ENCODE data around the gene ANKRD45.
"Not testable (repeated sequence)": the region's sequence is repeated elsewhere in the genome, so short reads cannot be mapped to it uniquely, and the experiment has no call there.

ANKRD45 gene

DNA sequence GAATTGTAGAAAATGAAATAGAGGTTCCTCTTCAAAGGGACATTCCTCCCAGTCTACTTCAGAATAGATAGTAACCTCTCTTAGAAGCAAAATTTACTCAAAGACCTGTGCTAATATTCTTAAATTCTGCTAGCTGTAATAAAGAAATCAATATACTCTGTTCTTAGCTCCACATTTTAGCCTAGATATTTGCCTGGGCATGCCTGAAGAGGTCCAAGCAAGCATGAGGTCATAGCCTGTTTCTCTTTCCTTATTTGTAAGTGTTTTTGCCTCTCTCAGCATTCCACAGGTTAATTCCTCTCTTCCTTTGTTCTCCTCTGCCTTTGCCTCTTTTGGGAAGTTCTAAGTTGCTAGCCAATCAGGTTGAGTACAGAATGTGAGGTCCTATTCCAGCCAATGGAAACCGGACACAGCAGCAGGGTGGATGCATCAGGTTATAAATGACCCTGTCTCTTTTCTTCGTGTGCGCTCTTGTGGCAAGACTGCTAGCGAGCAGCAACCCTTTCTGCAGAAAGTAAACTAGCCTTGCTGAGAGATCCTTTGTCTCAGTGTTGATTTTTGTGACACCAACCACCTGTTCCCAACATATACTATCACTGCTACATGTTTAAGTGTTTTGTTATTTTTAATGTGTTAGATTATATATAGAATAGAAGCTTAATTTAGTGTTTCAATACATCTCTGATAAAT, 27.1 kb downstream of the ANKRD45 start:
- not testable (repeated sequence) for DNase-seq (ENCODE audit: low read depth)

DNA sequence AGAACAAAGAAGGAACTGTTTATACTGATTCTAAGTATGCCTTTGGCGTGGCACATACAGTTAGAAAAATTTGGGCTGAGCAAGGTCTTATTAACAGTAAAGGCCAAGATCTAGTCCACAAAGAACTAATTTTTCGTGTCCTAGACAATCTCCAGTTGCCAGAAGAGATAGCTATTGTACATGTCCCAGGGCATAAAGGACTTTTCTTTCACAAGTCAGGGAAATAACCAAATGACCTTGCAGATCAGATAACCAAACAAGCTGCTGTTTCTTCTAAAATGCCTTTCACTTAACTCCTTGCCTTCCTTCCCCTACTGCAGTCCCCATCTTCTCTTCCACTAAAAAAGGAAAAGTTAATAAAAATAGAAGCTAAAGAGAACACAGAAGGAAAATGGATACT, 30.5 kb downstream of the ANKRD45 start:
- no peak for DNase-seq (ENCODE audit: low read depth)

- no peak for DNase-seq (ENCODE audit: low read depth)
Measured at GRCh38 chr1:173638043-173639021, 31.3 kb downstream of the ANKRD45 start.

DNA sequence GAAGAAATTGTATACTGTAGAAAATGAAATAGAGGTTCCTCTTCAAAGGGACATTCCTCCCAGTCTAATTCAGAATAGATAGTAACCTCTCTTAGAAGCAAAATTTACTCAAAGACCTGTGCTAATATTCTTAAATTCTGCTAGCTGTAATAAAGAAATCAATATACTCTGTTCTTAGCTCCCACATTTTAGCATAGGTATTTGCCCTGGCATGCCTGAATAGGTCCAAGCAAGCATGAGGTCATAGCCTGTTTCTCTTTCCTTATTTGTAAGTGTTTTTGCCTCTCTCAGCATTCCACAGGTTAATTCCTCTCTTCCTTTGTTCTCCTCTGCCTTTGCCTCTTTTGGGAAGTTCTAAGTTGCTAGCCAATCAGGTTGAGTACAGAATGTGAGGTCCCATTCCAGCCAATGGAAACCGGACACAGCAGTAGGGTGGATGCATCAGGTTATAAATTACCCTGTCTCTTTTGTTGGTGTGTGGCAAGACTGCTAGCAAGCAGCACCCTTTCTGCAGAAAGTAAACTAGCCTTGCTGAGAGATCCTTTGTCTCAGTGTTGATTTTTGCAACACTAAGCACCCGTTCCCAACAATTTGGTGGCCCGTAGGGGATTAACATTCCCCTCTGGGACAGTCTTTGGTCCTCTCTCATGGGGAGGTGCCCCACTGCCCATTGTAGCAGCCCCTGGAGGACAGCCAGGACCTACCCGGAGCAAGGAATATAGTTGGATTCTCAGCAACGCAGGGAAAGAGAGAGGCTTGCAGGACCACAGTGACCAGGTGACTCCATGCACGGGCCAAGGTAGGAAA, 32.2 kb downstream of the ANKRD45 start:
- DNase-seq (ENCODE audit: low read depth), result not testable (repeated sequence)

GRCh38 chr1:173635116-173635515, 34.5 kb downstream of the ANKRD45 start, which contains the start of gene TEX50:
Gene TEX50, plus strand, starts transcription at chr1:173635338. Its CDS starts 184 bp downstream, at chr1:173635522.
- no peak for DNase-seq (ENCODE audit: low read depth)

- DNase-seq (ENCODE audit: low read depth), result no peak
Measured at GRCh38 chr1:173628888-173629287, 40.8 kb downstream of the ANKRD45 start.

DNA sequence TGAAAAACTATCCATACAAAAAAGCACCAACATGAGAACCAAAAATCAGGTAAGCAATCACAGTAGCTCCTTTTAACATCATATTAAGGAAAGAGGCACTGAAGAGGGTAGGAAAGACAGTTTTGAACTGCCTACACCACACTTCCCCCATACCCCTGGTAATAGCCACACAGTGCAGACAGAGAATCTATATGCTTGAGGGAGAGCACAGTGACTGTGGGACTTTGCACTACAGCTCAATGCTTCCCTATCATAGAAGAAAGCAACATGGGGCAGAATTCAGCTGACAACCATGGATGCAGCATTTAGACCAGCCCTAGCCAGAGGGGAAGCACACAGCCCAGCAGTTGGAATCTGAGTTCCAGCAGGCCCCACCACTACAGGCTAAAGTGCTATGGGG, 42.4 kb downstream of the ANKRD45 start:
- DNase-seq (ENCODE audit: low read depth), result no peak

DNA sequence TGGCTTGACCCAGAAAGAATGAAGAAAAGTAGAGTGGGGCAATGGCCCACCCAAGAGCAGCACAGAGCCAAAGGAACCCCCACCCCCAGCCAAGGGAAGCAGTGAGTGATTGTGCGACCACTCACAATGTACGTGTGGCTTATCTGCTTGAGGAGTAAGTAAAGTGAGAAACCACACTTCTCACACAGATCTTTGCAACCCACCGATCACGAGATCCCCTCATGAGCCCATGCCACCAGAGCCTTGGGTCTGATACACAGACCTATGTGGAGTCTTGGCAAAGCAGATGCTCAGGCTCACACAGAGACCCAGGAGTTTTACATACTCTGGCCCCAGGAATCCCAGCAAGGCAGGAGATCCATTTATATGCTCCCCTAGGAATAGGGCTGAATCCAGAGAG, 52.8 kb downstream of the ANKRD45 start:
- no peak for DNase-seq (ENCODE audit: low read depth)

DNA sequence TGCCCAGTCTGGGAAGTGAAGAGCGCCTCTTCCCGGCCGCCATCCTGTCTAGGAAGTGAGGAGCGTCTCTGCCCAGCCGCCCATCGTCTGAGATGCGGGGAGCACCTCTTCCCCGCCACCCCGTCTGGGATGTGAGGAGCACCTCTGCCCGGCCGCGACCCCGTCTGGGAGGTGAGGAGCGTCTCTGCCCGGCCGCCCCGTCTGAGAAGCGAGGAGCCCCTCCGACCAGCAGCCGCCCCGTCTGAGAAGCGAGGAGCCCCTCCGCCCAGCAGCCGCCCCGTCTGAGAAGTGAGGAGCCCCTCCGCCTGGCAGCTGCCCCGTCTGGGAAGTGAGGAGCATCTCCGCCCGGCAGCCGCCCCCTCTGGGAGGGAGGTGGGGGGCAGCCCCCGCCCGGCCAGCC, 56.6 kb downstream of the ANKRD45 start:
- not testable (repeated sequence) for DNase-seq (ENCODE audit: low read depth)

- no peak for DNase-seq (ENCODE audit: low read depth)
Measured at GRCh38 chr1:173608503-173609216, 61.0 kb downstream of the ANKRD45 start.

- no peak for DNase-seq (ENCODE audit: low read depth)
Measured at GRCh38 chr1:173603056-173603591, 66.5 kb downstream of the ANKRD45 start, which contains the start of gene SLC9C2. Gene SLC9C2, minus strand, starts transcription at chr1:173603072. Its CDS starts 1,296 bp downstream, at chr1:173601776.

DNA sequence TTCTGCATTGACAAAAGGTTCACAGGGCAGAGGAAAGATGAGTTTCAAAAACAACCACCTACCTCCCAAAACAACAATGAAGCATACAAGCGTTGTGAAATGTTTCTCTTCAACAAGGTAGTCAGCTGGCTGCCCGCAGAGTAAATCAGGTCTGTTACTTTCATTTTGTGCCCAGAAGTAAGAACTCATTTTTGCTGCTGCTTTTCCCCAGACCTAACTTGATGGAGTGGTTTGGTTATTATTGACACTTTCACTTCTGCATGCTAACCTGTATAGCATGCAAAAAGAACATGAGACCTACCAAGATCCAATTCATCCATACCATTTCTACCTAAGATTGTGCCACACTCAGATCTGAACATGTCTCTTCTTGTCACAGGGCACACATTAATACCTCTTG, 68.1 kb downstream of the ANKRD45 start:
- DNase-seq (ENCODE audit: low read depth), result no peak

DNA sequence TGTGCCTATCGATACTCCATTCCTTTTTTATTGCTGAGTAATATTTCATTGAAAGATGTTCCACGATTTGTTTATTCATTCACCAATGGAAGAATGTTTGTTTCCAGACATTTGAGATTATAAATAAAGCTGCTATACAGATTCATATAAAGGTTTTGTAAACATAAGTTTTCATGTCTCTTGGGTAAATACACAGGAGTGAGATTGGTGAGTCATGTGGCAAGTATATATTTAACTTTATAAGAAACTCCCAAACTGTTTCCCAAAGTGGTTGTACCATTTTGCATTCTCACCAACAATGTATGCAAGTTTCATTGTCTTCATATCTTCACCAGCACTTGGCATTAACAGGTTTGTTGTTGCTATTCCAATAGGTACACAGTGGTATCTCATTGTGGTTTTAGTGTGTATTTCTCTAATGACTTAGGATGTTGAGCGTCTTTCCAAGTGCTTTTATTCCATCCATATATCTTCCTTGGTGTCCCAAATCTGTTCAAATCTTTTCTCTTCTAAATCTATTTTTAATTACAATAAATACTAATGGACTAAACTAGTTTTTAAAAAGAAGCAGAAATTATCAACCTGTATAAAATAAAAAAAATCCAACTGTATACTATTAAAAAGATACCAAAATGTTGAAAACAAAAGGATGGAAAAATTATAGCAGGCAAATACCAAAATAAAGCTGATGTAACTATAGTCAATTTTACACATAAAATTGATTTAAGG, 73.4 kb downstream of the ANKRD45 start:
- DNase-seq (ENCODE audit: low read depth), result no peak

DNA sequence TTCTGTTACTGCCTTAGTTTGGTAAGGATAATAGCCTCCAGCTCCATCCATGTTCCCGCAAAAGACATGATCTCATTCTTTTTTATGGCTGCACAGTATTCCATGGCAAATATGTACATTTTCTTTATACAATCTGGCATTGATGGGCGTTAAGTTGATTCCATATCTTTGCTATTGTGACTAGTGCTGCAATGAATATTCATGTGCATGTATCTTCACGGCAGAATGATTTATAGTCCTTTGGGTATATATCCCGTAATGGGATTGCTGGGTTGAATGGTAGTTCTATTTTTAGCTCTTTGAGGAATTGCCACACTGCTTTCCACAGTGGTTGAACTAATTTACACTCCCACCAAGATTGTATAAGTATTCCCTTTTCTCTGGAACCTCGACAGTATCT, 78.5 kb downstream of the ANKRD45 start:
- DNase-seq (ENCODE audit: low read depth), result not testable (repeated sequence)

- no peak for DNase-seq (ENCODE audit: low read depth)
Measured at GRCh38 chr1:173590557-173590956, 79.1 kb downstream of the ANKRD45 start.

DNA sequence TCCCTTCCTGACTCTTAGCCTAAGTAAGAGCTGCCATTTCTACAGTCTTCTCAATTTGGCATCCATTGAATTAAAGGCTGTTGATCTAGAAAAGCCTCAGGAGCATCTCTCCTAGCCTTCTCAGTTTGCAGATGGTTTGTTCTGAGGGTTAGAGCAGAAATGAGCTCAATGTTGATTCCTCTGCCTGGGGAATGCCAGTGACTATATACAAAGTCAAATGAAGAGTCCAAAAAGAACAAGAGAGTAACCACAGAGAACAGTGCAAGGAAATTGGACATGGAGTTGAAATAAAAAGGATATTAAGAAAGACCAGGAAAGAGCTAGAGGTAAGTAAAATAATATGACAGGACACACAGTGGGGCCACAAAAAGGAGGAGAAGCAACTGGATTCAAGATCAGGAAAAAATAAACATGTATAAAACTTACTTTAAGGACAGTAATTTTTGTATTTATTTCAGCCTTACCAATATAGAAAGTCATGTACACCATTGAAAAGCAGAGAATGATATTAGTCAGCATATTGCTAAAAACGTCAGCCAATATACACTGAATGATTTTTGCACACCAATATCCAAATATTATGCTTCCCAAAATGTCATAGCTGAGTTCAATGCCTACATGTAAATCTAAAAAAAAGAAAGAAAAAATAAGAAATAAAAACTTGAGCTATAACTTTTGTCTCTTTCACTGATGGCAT, 88.1 kb downstream of the ANKRD45 start:
- DNase-seq (ENCODE audit: low read depth), result no peak

DNA sequence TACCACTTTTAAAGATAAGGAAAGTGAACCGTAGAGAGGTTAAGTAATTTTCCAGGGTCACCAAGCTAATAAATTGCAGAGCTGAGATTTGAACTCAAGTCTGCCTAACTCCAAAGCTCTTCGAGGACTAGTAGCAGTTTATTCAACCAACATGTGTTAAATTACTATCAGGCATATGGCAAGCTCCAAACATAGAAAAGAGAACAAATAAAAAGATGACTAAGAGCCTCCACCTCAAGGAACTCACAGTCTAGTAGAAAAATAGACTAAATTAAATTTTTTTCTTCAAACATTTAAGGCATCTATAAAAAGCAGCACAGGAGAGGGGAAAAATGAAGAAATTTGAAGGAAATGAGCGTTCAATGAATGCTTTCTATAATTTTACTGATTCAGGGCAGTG, 89.0 kb downstream of the ANKRD45 start:
- DNase-seq (ENCODE audit: low read depth), result no peak

DNA sequence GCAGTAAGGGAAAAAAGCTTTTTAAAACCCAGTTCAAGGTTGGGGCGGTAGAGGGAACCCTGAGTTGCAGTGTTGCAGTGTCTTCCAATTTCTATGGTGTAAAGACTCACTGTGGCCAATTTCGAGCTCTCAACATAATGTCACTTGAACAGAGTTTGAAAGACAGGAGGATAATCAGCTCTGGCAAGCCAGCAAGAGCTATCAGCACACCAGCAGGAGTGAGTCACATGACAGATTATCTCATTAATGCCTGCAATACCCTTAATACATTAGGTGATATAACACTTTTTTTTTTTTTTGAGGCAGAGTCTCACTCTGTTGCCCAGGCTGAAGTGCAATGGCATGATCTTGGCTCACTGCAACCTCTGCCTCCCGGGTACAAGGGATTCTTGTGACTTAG, 89.6 kb downstream of the ANKRD45 start:
- DNase-seq (ENCODE audit: low read depth), result no peak

DNA sequence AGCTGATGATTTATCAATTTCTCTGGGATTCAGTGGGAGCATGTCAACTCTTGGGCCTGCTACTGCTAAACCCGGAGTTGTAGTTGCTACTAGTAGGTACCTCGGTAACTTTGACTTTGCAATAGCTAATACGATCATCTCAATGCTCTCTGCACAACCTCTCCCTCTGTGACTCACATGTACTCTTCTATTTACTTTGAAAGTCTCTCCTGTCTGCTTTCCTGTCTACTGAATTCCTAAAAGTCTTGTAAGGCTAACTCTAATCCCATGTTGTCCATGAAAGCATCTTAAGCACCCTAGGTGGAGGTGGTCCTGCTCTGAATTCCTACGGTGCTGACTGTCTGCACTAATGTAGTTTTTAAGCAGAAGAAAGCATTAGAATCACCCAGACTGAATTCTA, 96.1 kb downstream of the ANKRD45 start:
- no peak for DNase-seq (ENCODE audit: low read depth)

Measured in stimulated activated CD8-positive, alpha-beta memory T cell treated with anti-CD3 and anti-CD28 coated beads, Interleukin-4, amount 100 ng/mL, for 24 hours (primary cell).